ENCODE measurements around the gene PRKAR2A. TPM values are rescaled to one million over a fixed set of nuclear protein-coding genes. Genes with fewer than 3 reads are reported as not detected.
"Not testable (repeated sequence)": the region's sequence is repeated elsewhere in the genome, so short reads cannot be mapped to it uniquely, and the experiment has no call there.

Gene PRKAR2A
- total RNA-seq, 1 donor from 2014 or later = 47.6 TPM

- Histone ChIP-seq H3K36me3 (no peaks in the 10 kb centered on the region), H3K27ac (no peak overlapping the region), H3K9me3 (no peaks in the 10 kb centered on the region), H3K27me3 (no peaks in the 10 kb centered on the region), H3K4me1 (peaks cover 5% of the 10 kb centered on the region), H3K4me3 (no peak overlapping the region)
- intact Hi-C loops (cut with DNase I) = no loop called here
- DNase-seq (no peak), ATAC-seq (no peak)
- TF ChIP-seq, protein P1, sequence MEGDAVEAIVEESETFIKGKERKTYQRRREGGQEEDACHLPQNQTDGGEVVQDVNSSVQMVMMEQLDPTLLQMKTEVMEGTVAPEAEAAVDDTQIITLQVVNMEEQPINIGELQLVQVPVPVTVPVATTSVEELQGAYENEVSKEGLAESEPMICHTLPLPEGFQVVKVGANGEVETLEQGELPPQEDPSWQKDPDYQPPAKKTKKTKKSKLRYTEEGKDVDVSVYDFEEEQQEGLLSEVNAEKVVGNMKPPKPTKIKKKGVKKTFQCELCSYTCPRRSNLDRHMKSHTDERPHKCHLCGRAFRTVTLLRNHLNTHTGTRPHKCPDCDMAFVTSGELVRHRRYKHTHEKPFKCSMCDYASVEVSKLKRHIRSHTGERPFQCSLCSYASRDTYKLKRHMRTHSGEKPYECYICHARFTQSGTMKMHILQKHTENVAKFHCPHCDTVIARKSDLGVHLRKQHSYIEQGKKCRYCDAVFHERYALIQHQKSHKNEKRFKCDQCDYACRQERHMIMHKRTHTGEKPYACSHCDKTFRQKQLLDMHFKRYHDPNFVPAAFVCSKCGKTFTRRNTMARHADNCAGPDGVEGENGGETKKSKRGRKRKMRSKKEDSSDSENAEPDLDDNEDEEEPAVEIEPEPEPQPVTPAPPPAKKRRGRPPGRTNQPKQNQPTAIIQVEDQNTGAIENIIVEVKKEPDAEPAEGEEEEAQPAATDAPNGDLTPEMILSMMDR (IDR thresholded peaks at IDR 0.05) = no peak
Observed at GRCh38 chr3:48798998-48799397, 48.7 kb downstream of the PRKAR2A start.

GRCh38 chr3:48797626-48798025 lies 50.0 kb downstream of the PRKAR2A start:
- H3K36me3 ChIP-seq = peaks cover 6% of the 10 kb centered on the region
- TF ChIP-seq, protein P1 (IDR thresholded peaks at IDR 0.05) = no peak
- DNase-seq (no peak), ATAC-seq (no peak)
- no peak overlapping the region for H3K27ac ChIP-seq
- intact Hi-C loops (cut with DNase I) = no loop called here
- peaks cover 5% of the 10 kb centered on the region for H3K4me1 ChIP-seq
- no peaks in the 10 kb centered on the region for H3K9me3 ChIP-seq
- H3K4me3 ChIP-seq = no peak overlapping the region
- H3K27me3 ChIP-seq = no peaks in the 10 kb centered on the region

GRCh38 chr3:48795997-48796732 lies 51.5 kb downstream of the PRKAR2A start:
- H3K36me3 ChIP-seq = peaks cover 6% of the 10 kb centered on the region
- H3K4me1 ChIP-seq = peaks cover 5% of the 10 kb centered on the region
- H3K4me3 ChIP-seq = no peak overlapping the region
- no peaks in the 10 kb centered on the region for H3K27me3 ChIP-seq
- intact Hi-C loops (cut with DNase I) = no loop called here
- TF ChIP-seq, protein P1 (IDR thresholded peaks at IDR 0.05) = no peak
- H3K27ac ChIP-seq = no peak overlapping the region
- ATAC-seq = no peak
- H3K9me3 ChIP-seq = no peaks in the 10 kb centered on the region
- DNase-seq = no peak

DNA sequence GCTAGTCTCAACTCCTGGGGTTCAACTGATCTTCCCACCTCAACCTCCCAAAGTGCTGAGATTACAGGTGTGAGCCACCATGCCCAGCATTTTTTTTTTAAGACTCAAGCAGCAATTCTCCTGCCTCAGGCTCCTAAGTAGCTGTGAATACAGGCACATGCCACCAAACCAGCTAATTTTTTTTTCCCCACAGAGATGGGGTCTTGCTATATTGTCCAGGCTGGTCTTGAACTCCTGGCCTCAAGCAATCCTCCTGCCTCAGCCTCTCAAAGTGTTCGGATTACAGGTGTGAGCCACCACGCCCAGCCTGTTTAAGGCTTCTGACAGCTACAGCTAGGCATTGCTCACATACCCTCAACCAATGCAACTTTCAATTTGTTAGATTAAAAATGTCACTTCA lies 54.2 kb downstream of the PRKAR2A start:
- H3K36me3 ChIP-seq = peaks cover 26% of the 10 kb centered on the region
- H3K27ac ChIP-seq; DNase-seq; H3K27me3 ChIP-seq; H3K4me3 ChIP-seq; H3K9me3 ChIP-seq; ATAC-seq; H3K4me1 ChIP-seq; intact Hi-C loops (cut with DNase I): not testable (repeated sequence)

- intact Hi-C loops (cut with DNase I) = no loop called here
- Histone ChIP-seq H3K27ac (no peak overlapping the region), H3K4me3 (no peak overlapping the region), H3K4me1 (no peaks in the 10 kb centered on the region), H3K27me3 (no peaks in the 10 kb centered on the region), H3K9me3 (no peaks in the 10 kb centered on the region), H3K36me3 (peaks cover 39% of the 10 kb centered on the region)
- no peak for DNase-seq
- no peak for ATAC-seq
- TF ChIP-seq, protein P1 (IDR thresholded peaks at IDR 0.05) = no peak
Observed at GRCh38 chr3:48789665-48790064, 58.0 kb downstream of the PRKAR2A start.

DNA sequence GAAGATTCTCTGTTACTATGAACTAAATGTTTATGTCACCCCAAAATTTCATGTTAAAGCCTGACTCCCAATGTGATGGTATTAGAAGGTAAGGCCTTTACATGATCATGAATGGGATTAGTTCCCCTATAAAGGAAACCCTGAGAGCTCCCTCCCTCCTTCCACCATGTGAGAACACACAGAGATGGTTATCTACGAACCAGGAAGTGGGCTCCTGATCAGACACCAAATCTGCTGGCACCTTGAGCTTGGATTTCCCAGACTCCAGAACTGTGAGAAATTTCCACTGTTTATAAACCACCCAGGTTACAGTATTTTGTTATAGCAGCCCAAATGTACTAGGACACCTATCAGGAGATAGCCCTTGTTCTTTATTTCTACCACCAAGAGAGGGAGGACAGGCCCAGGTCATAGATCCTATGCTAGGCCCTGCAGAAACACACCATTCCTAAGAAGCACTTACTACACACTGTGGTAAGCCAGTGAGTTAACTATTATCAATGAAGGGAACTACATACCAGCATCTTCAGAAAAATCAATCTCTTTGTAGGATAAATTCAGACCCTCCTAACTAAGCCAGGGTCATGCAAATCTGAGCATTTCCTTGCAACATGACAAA lies 59.0 kb downstream of the PRKAR2A start:
- Histone ChIP-seq H3K36me3 (peaks cover 48% of the 10 kb centered on the region), H3K9me3 (no peaks in the 10 kb centered on the region), H3K27me3 (no peaks in the 10 kb centered on the region), H3K4me1 (no peaks in the 10 kb centered on the region), H3K27ac (no peak overlapping the region), H3K4me3 (no peak overlapping the region)
- TF ChIP-seq, protein P1 (IDR thresholded peaks at IDR 0.05) = no peak
- DNase-seq (no peak), ATAC-seq (no peak)
- intact Hi-C loops (cut with DNase I) = no loop called here

Data from upper lobe of right lung (tissue), 1 donor.